Body of pancreas (tissue), 4 donors: Measurements from ENCODE around the gene IGF1R. TPM values are rescaled to one million over a fixed set of nuclear protein-coding genes. Genes with fewer than 3 reads are reported as not detected.

Experiments
- ATAC-seq: fragments of 150-250 bp; one replicate; pipeline ENCODE4 v1.9.1; 2016
- DNase-seq, 4 donors: peaks; one replicate each; pipeline ENCODE4 v3.0.0-alpha.2; 2019
- H3K27ac ChIP-seq, 4 donors: fragments of 200-600 bp; sonication (generic); 1 replicate in 3 of 4; 2 replicates in 1 of 4; pipeline versions ENCODE4 v1.5.1 to v1.6.1; 2016 to 2019; ENCODE audit warnings: mild to moderate bottlenecking in 1 of 4, mixed read lengths in 1 of 4, moderate library complexity in 1 of 4
- H3K27me3 ChIP-seq, 2 donors: fragments of 200-600 bp; sonication (generic); one replicate each; pipeline ENCODE4 v1.6.0; 2016; ENCODE audit warnings: mild to moderate bottlenecking in 1 of 2
- H3K36me3 ChIP-seq, 2 donors: fragments of 200-600 bp; sonication (generic); replicated peaks in 1 of 2; 2 replicates each; pipeline ENCODE4 v1.5.1; 2016; ENCODE audit warnings: low read depth in 2 of 2; ENCODE audit not compliant: insufficient read depth in 1 of 2
- H3K4me1 ChIP-seq: fragments of 200-600 bp; sonication (generic); one replicate; pipeline ENCODE4 v1.6.0; 2016
- H3K4me3 ChIP-seq, 2 donors: fragments of 200-600 bp; sonication (generic); 1 replicate in 1 of 2; 2 replicates in 1 of 2; pipeline ENCODE4 v1.5.1; 2016 to 2019
- H3K9me3 ChIP-seq, 3 donors: fragments of 200-600 bp; sonication (generic); 1 replicate in 2 of 3; 2 replicates in 1 of 3; pipeline ENCODE4 v1.5.1; 2016
- POLR2A ChIP-seq, 3 donors: fragments of 450-650 bp; IDR thresholded peaks; one replicate each; pipeline ENCODE4 v1.6.1; 2016; ENCODE audit warnings: antibody characterized with exemption in 3 of 3, mild to moderate bottlenecking in 2 of 3
- WGBS, 2 donors: methylation state at CpG; one replicate each; pipeline ENCODE4 v1.1.5; 2017; 5-methylcytosine and 5-hydroxymethylcytosine counted together
- intact Hi-C: fragments of 100-400 bp; cut with DNase I; formaldehyde crosslinking; loops from one replicate; pipeline ENCODE4 v1.15.1; 2023
- total RNA-seq, 2 donors: library from RNA; depleted of rRNA; stranded (reverse); fragments of >200 nt; gene quantifications; one replicate each; pipeline ENCODE4 v1.1.0, GENCODE V29; 2016
- TF ChIP-seq, protein P1 (sequence below), 7 experiments: fragments of 450-650 bp in 4 of 7; fragments of 200-600 bp in 3 of 7; sonication (generic) in 3 of 7; IDR thresholded peaks; one replicate each; pipeline ENCODE4 v1.5.1; 2016 to 2019; ENCODE audit warnings: antibody characterized with exemption in 7 of 7

The IGF1R gene
- total RNA-seq, 2 donors from 2014 or later = 34.8 to 55.7 TPM

- Histone ChIP-seq H3K4me3 (no peak overlapping the region), H3K27ac (no peak overlapping the region), H3K4me1 (peaks cover 29% of the 10 kb centered on the region), H3K27me3 (no peaks in the 10 kb centered on the region), H3K9me3 (no peaks in the 10 kb centered on the region), H3K36me3 (no peaks in the 10 kb centered on the region)
- ATAC-seq (no peak), DNase-seq (no peak)
- TF ChIP-seq, protein P1, sequence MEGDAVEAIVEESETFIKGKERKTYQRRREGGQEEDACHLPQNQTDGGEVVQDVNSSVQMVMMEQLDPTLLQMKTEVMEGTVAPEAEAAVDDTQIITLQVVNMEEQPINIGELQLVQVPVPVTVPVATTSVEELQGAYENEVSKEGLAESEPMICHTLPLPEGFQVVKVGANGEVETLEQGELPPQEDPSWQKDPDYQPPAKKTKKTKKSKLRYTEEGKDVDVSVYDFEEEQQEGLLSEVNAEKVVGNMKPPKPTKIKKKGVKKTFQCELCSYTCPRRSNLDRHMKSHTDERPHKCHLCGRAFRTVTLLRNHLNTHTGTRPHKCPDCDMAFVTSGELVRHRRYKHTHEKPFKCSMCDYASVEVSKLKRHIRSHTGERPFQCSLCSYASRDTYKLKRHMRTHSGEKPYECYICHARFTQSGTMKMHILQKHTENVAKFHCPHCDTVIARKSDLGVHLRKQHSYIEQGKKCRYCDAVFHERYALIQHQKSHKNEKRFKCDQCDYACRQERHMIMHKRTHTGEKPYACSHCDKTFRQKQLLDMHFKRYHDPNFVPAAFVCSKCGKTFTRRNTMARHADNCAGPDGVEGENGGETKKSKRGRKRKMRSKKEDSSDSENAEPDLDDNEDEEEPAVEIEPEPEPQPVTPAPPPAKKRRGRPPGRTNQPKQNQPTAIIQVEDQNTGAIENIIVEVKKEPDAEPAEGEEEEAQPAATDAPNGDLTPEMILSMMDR (IDR thresholded peaks at IDR 0.05) = no peak
- no peak for TF ChIP-seq POLR2A (IDR thresholded peaks at IDR 0.05)
- WGBS, 2 donors = 73 to 81% methylated on average over 5 of the region's 5 CpGs
- intact Hi-C loops = no loop called here
These were observed 228.4 kb downstream of the IGF1R start for GRCh38 chr15:98876451-98877369.

DNA sequence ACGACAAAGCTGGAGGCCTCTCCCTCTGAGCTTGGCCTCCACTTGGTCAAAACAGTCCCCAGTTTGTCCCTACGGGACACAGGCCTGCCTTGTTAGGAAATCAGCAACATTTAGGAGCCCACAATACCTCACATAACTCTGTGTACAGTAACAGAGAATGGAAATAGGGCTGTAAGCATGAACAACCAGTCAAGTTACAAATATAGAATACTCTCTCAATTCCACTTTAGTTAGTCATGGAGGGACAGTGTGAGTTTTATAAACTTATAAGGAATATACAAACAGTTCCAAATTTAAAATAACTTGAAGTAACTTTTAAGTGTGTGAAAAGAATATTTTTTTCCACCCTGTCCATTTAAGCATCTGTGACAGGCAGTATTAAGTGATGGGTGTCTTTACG lies 229.8 kb downstream of the IGF1R start:
- WGBS, 2 donors = 81 to 90% methylated on average over 3 of the region's 3 CpGs
- Histone ChIP-seq H3K27ac (no peak overlapping the region), H3K36me3 (no peaks in the 10 kb centered on the region), H3K27me3 (no peaks in the 10 kb centered on the region), H3K4me3 (no peak overlapping the region), H3K4me1 (peaks cover 27% of the 10 kb centered on the region), H3K9me3 (no peaks in the 10 kb centered on the region)
- intact Hi-C loops = no loop called here
- DNase-seq = no peak
- TF ChIP-seq POLR2A (IDR thresholded peaks at IDR 0.05) = no peak
- TF ChIP-seq, protein P1 (IDR thresholded peaks at IDR 0.05) = no peak
- no peak for ATAC-seq

- H3K36me3 ChIP-seq = no peaks in the 10 kb centered on the region
- no peak overlapping the region for H3K4me3 ChIP-seq
- DNase-seq = no peak
- 89 to 91% methylated on average over 14 of the region's 14 CpGs for WGBS, 2 donors
- H3K27ac ChIP-seq = no peak overlapping the region
- H3K27me3 ChIP-seq = no peaks in the 10 kb centered on the region
- H3K9me3 ChIP-seq = no peaks in the 10 kb centered on the region
- TF ChIP-seq POLR2A (IDR thresholded peaks at IDR 0.05) = no peak
- TF ChIP-seq, protein P1 (IDR thresholded peaks at IDR 0.05) = no peak
- peaks cover 27% of the 10 kb centered on the region for H3K4me1 ChIP-seq
- intact Hi-C loops = no loop called here
- ATAC-seq = no peak
These were observed 230.5 kb downstream of the IGF1R start for GRCh38 chr15:98878862-98879261.

GRCh38 chr15:98881526-98882520 lies 233.5 kb downstream of the IGF1R start:
- TF ChIP-seq POLR2A (IDR thresholded peaks at IDR 0.05) = no peak
- TF ChIP-seq, protein P1 (IDR thresholded peaks at IDR 0.05) = peak; percentile 20 to 77 (median 68)
- ATAC-seq (peak; percentile 63), DNase-seq (peak in 2 of 4 donors; percentile 36)
- no peaks in the 10 kb centered on the region for H3K27me3 ChIP-seq
- WGBS, 2 donors = 69 to 71% methylated on average over 13 to 14 of the region's 14 CpGs
- no peaks in the 10 kb centered on the region for H3K36me3 ChIP-seq
- intact Hi-C loops = no loop called here
- no peaks in the 10 kb centered on the region for H3K9me3 ChIP-seq
- H3K4me3 ChIP-seq = no peak overlapping the region
- H3K27ac ChIP-seq = no peak overlapping the region
- peaks cover 19% of the 10 kb centered on the region for H3K4me1 ChIP-seq
